HEK293T (cell line): ENCODE data around the gene COL17A1.

ENCODE experiments used
- CTCF ChIA-PET: fragments of 350-600 bp; formaldehyde crosslinking; extraction: SDS; loops from one replicate; lab custom pipeline; 2021; ENCODE audit warnings: antibody characterized with exemption, inconsistent platforms; lab: Yijun Ruan, JAX
- POLR2A ChIA-PET: fragments of 350-600 bp; formaldehyde crosslinking; extraction: SDS; loops from one replicate; lab custom pipeline; 2020; ENCODE audit warnings: antibody characterized with exemption, inconsistent platforms; lab: Yijun Ruan, JAX
- DNase-seq: peaks from one replicate; pipeline ENCODE4 v3.0.0; 2012; ENCODE audit warnings: mixed read lengths; ENCODE audit errors: extremely low spot score
- ARNT ChIP-seq: fragments of 450-650 bp; IDR thresholded peaks from 2 replicates; pipeline ENCODE4 v1.6.1; 2017; ENCODE audit warnings: mild to moderate bottlenecking
- BHLHE40 ChIP-seq: fragments of 450-650 bp; IDR thresholded peaks from 2 replicates; pipeline ENCODE4 v1.6.1; 2016; ENCODE audit warnings: mild to moderate bottlenecking, moderate library complexity, borderline replicate concordance
- CTBP1 ChIP-seq: fragments of 450-650 bp; IDR thresholded peaks from 2 replicates; pipeline ENCODE4 v1.6.1; 2016; ENCODE audit warnings: borderline replicate concordance
- ELF4 ChIP-seq: fragments of 450-650 bp; IDR thresholded peaks from 2 replicates; pipeline ENCODE4 v1.6.1; 2017; ENCODE audit warnings: antibody characterized with exemption
- FOXA1 ChIP-seq: fragments of 450-650 bp; IDR thresholded peaks from 2 replicates; pipeline ENCODE4 v1.6.1; 2016; ENCODE audit warnings: mild to moderate bottlenecking
- FOXK2 ChIP-seq: fragments of 450-650 bp; IDR thresholded peaks from 2 replicates; pipeline ENCODE4 v1.6.1; 2016; ENCODE audit warnings: mild to moderate bottlenecking
- FOXM1 ChIP-seq: fragments of 450-650 bp; IDR thresholded peaks from 2 replicates; pipeline ENCODE4 v1.6.1; 2017; ENCODE audit warnings: mild to moderate bottlenecking, borderline replicate concordance
- HDGF ChIP-seq: fragments of 450-650 bp; IDR thresholded peaks from 2 replicates; pipeline ENCODE4 v1.6.1; 2017; ENCODE audit warnings: antibody characterized with exemption, borderline replicate concordance
- L3MBTL2 ChIP-seq: fragments of 450-650 bp; conservative IDR thresholded peaks from 2 replicates; pipeline ENCODE4 v1.6.1; 2016; ENCODE audit warnings: mild to moderate bottlenecking
- LEF1 ChIP-seq: fragments of 450-650 bp; IDR thresholded peaks from 2 replicates; pipeline ENCODE4 v1.6.1; 2017; ENCODE audit warnings: mild to moderate bottlenecking, borderline replicate concordance
- NFRKB ChIP-seq: fragments of 450-650 bp; IDR thresholded peaks from 2 replicates; pipeline ENCODE4 v1.6.1; 2016; ENCODE audit warnings: mild to moderate bottlenecking, moderate library complexity
- PKNOX1 ChIP-seq: fragments of 450-650 bp; IDR thresholded peaks from 2 replicates; pipeline ENCODE4 v1.6.1; 2016
- SP1 ChIP-seq: fragments of 450-650 bp; IDR thresholded peaks from 2 replicates; pipeline ENCODE4 v1.6.1; 2017
- SUZ12 ChIP-seq: fragments of 450-650 bp; IDR thresholded peaks from 2 replicates; pipeline ENCODE4 v1.6.1; 2016; ENCODE audit warnings: mild to moderate bottlenecking
- TARDBP ChIP-seq: fragments of 450-650 bp; IDR thresholded peaks from 2 replicates; pipeline ENCODE4 v1.6.1; 2016
- ZNF384 ChIP-seq: fragments of 450-650 bp; IDR thresholded peaks from 2 replicates; pipeline ENCODE4 v1.6.1; 2016

COL17A1 gene

GRCh38 chr10:104101902-104102301, 16.2 kb upstream of the COL17A1 start:
- no peak for TF ChIP-seq ZNF384
- no peak for TF ChIP-seq SP1
- ChIA-PET CTCF (no interaction called here), POLR2A (no interaction called here)
- no peak for DNase-seq

- POLR2A ChIA-PET, result interaction anchor here (0.8 kb wide), 1 partner anchor 21 kb away, joined by 3 read pairs; the partner anchor contains the start of gene SFR1
- CTCF ChIA-PET, result no interaction called here
- DNase-seq, result no peak
- TF ChIP-seq ZNF384, result no peak
- no peak for TF ChIP-seq HDGF
- no peak for TF ChIP-seq SUZ12
- TF ChIP-seq SP1, result no peak
Measured at GRCh38 chr10:104100795-104101194, 15.1 kb upstream of the COL17A1 start.

- ChIA-PET CTCF (interaction anchor here (0.7 kb wide), 2 partner anchors 14 to 23 kb away, joined by 3 read pairs; no protein-coding TSS in a partner anchor), POLR2A (no interaction called here)
- TF ChIP-seq SUZ12 (no peak), SP1 (no peak), ZNF384 (no peak), FOXA1 (no peak), ARNT (no peak), BHLHE40 (no peak), CTBP1 (no peak), LEF1 (no peak), PKNOX1 (no peak), ELF4 (no peak), L3MBTL2 (no peak), HDGF (no peak), FOXK2 (no peak), TARDBP (no peak), NFRKB (no peak), FOXM1 (no peak)
- no peak for DNase-seq
Measured at GRCh38 chr10:104099941-104100340, 14.3 kb upstream of the COL17A1 start.

GRCh38 chr10:104099269-104099668, 13.6 kb upstream of the COL17A1 start:
- CTCF ChIA-PET, result interaction anchor here (0.7 kb wide), 2 partner anchors 14 to 24 kb away, joined by 3 read pairs; no protein-coding TSS in a partner anchor
- no peak for DNase-seq
- POLR2A ChIA-PET, result no interaction called here
- TF ChIP-seq FOXK2, result no peak

GRCh38 chr10:104098358-104098925, 12.8 kb upstream of the COL17A1 start:
- no peak for DNase-seq
- ChIA-PET POLR2A (no interaction called here), CTCF (interaction anchor here (0.6 kb wide), 1 partner anchor 15 kb away, joined by 3 read pairs; no protein-coding TSS in a partner anchor)
- TF ChIP-seq ARNT (no peak), FOXK2 (no peak)

GRCh38 chr10:104096692-104097091, 11.0 kb upstream of the COL17A1 start:
- DNase-seq, result no peak
- ChIA-PET POLR2A (no interaction called here), CTCF (no interaction called here)
- TF ChIP-seq L3MBTL2, result no peak
- TF ChIP-seq HDGF, result no peak
- no peak for TF ChIP-seq FOXM1
- no peak for TF ChIP-seq SP1
- no peak for TF ChIP-seq FOXK2
- TF ChIP-seq NFRKB, result no peak
- no peak for TF ChIP-seq ZNF384
- no peak for TF ChIP-seq TARDBP
- no peak for TF ChIP-seq ARNT
- no peak for TF ChIP-seq CTBP1
- TF ChIP-seq ELF4, result no peak

- TF ChIP-seq L3MBTL2, result no peak
- TF ChIP-seq FOXM1, result no peak
- TF ChIP-seq BHLHE40, result no peak
- CTCF ChIA-PET, result no interaction called here
- DNase-seq, result no peak
- POLR2A ChIA-PET, result no interaction called here
Measured at GRCh38 chr10:104092749-104093148, 7.1 kb upstream of the COL17A1 start.

- ChIA-PET POLR2A (no interaction called here), CTCF (no interaction called here)
- TF ChIP-seq CTBP1, result no peak
- TF ChIP-seq LEF1, result no peak
- TF ChIP-seq L3MBTL2, result no peak
- TF ChIP-seq BHLHE40, result no peak
- no peak for TF ChIP-seq SP1
- TF ChIP-seq FOXK2, result no peak
- TF ChIP-seq PKNOX1, result no peak
- no peak for TF ChIP-seq SUZ12
- TF ChIP-seq ELF4, result no peak
- no peak for TF ChIP-seq ARNT
- TF ChIP-seq TARDBP, result no peak
- TF ChIP-seq ZNF384, result no peak
- TF ChIP-seq HDGF, result no peak
Measured at GRCh38 chr10:104090611-104091010, 4.9 kb upstream of the COL17A1 start.

More at GRCh38 chr10:104090611-104091010, 4.9 kb upstream of the COL17A1 start:
- no peak for DNase-seq
